ENCODE measurements around the gene RPS6KA2.

RPS6KA2 gene

DNA sequence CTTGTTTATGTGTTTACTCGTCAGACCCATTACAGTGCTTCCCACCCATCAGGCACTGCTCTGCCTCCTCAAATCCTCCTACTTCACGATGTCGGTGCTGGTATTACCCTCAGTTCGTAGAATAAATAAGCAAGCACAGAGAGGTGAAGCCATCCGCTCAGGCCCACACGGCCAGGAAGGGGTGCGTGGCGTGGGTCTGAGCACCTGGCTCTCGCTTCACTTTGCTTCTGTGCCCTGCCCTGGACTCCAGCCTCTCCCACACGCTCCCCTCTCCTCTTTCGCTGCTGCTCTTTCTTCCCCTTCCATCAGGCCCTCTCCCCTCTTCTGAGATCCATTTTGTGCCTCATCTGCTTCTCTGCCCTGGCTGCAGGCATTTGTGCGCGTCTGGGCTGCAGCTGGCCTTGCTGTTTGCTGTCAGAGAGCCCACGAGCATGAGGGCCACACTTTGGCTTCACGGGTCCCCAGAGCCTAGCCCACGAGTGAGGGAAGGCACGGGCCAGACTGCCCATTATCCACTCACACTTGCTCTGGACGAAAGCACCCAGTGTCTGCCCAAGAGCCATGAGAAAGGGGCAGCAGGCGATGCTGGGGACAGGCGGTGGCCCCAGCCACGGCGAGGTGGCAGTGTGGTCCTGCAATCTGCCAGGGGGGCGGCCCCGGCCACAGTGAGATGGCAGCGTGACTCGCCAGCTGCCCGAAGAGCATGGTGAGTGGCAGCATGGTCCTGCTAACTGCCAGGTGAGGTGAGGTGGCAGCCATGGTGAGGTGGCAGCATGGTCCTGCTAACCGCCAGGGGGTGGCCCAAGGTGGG lies 148.1 kb downstream of the RPS6KA2 start:
- DNase-seq = no peak

DNA sequence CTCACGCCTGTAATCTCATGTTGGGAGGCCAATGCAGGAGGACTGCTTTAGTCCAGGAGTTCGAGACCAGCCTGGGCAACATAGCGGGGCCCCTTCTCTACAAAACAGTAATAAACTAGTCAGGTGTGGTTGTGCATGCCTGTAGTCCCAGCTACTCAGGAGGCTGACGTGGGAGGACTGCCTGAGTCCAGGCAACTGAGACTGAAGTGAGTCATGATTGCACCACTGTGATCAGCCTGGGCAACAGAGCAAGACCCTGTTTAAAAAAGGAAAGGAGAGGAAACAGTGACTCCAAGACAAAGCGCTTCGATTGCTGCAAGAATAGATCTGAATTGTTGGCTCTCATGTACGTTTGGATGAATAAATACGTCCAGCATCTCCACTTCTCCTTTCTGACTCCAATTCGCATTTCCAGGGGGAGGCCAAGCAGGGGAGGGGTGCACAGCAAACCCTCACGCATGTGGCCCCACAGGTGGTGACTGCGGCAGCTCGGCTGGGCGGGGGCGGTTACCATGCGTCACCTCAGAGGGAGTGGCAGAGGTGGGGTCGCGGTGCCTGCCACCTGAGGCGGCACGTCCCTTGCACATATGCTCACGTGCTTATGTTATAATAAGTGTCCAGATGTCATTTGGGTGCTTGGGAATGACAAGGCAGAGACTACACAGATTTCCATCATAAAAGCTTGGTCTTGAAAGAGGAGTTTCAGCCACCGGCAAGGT lies 149.2 kb downstream of the RPS6KA2 start:
- no peak for DNase-seq

GRCh38 chr6:166476634-166477215 lies 150.3 kb downstream of the RPS6KA2 start:
- DNase-seq = no peak

GRCh38 chr6:166476061-166476591 lies 150.9 kb downstream of the RPS6KA2 start:
- no peak for DNase-seq

DNA sequence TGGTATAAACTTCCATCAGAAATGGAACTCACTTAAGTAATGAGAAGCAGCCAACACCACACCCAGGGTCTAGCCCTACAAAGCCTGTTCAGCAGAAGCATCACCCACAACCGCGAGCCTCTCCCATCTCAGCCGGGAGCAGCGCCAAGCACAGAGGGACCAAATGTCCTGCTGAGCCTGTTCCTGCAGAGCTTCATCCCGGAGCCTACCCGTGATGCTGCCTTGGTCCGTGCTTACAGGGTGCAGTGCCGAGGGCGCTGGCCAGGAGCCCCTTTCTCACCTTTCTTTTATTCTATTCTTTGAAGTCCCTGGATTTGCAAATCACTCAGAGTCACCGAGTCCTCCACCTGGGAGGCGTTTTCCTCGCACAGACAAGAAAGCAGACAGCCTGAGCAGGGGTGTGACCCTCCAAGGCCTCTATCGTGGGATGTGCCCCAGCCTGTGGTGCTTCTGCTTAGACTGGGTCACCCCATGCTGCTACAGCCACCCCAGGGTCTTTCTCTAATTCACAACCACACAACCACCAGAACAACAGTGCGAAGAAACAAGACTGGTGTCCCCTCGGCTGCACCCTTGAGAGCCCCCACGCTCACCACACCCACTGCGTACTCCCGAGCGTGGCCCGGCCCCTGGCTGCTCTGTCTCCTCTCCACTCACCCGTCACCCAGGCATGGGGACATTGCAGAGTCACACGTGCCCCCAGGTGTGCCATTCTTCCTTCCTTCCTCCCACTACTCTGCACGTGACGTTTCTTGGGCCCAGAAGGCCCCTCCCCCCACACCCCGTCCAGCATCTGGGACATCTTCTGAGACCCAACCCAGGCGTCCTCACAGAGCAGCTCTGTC lies 152.1 kb downstream of the RPS6KA2 start:
- no peak for DNase-seq

DNA sequence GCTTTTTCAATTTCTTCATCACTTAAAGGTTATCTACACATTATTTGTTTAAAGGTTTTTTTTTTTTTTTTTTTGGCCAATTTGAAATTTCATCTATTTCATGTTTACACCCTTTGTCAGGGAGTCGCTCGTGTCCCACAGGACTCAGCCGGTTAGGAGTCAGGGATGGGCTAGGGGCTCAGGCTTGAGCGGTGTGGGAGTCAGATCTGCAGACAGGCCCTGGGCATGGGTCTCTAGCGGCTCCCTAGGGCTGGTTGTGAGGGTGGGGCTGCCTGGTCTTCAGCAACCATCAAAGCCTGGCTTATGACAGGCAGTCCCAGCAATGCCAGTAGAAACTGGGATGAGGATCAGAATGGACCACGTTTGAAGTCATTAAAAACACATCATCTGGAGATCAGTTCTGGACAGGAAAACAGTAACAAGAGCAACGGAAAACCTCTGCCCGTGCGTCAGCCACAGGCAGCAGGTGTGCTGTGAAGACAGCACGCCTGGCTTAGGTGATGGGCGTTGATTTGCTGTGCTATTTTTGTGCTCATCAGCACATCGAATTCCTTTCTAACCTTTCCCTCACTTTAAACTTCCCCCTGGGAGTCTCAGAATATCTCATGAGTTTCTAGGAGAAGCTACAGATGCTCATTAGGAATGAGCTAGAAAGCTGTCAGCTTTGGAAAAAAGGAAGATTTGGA lies 153.0 kb downstream of the RPS6KA2 start:
- DNase-seq = no peak

GRCh38 chr6:166472636-166473035 lies 154.4 kb downstream of the RPS6KA2 start:
- no peak for DNase-seq

DNA sequence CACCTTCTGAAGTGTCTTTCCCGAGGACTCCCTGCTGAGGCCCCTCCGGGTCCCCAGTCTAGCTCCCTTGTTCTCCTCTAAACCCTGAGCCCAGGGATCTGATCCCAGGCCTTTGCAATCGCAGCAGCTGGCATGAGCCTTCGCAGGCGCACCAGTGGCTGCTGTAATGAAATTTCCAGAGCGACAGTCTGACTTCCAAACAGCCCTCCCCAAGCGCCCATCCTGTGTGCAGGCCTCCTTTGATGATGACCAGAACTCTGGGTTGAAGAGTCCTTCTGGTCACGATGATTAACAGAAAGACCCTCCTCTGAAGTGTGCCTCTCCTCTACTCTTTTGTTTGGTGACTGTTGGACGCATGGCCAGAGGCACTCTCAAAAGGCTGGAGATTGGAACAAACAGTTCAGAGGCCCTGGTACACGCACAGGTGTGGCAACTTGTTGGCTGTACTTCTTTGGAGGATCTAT lies 155.2 kb downstream of the RPS6KA2 start:
- no peak for DNase-seq

GRCh38 chr6:166470863-166471410 lies 156.1 kb downstream of the RPS6KA2 start:
- no peak for DNase-seq

- DNase-seq = no peak
Measured at GRCh38 chr6:166470029-166470862, 156.8 kb downstream of the RPS6KA2 start.

DNA sequence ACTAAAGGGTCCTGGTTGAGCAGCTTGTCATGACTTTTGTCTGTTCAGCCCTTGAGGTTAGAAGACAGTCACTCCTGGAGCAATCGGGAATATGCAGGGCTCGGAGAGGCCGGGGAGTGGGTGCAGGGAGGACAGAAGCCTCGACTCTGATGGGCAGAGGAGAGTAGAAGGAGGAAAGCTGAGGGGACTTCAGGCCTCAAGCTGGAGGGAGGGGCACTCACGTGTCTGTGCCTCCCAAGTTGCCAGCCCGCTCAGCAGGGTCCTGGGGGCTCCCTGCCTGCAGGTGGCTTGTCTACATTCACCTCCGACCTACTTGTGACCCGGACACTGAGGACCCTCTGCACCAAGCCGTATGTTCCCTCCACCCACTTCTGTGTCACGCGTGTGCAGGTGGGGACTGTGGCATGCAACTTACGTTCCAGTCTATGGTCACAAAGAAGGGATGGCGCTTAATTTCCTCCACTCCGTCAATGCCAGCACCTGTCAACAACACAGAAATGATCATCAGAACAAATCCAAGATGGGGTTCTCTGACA lies 157.6 kb downstream of the RPS6KA2 start:
- no peak for DNase-seq

DNA sequence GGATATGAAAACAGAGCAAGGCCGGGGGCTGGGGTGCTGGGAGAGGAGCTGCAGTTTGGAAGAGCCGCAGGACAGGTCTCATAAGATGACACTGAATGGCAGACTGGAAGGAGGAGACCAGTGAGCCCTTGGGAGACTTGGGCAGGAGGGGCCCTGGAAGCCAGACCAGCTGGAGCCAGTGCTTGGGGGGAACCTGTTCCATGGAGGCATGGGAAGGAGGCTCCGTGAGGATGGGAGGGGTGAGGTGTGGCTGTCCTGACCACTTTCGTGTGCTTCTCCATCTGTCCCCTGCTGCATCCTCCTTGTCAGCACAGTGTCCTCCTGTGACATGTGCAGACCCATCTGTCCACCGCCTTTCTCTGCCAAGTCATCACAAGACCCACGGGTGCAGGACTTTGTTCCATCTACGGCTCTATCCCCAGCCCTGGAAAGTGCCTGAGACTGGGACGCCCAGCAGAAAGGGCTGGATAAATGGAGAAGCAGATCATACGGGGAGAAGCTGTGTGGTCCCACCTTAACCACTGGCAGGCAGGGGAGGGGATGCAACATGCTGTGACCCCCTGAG lies 159.5 kb downstream of the RPS6KA2 start:
- DNase-seq = no peak

- DNase-seq = no peak
Measured at GRCh38 chr6:166466178-166467122, 160.6 kb downstream of the RPS6KA2 start.

DNA sequence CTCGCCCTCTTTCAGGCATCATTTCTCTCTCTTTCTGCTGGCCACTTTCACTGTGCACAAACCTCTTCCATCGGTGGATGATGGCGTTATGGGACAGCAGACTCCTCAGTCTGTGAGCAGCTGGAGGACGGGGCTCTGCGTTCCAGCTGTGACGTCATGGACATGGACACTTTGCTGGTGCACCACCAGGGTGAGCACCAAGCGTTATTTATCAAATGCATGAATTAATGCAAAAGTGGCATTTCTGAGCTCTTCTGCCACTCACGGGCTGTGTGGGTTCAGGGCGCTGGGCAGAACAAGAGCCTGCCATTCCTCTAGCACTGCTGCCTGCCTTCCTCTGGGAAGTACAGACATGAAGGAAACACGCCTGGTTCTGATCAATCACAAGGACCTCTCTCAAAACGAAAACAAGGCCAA lies 161.4 kb downstream of the RPS6KA2 start:
- no peak for DNase-seq

DNA sequence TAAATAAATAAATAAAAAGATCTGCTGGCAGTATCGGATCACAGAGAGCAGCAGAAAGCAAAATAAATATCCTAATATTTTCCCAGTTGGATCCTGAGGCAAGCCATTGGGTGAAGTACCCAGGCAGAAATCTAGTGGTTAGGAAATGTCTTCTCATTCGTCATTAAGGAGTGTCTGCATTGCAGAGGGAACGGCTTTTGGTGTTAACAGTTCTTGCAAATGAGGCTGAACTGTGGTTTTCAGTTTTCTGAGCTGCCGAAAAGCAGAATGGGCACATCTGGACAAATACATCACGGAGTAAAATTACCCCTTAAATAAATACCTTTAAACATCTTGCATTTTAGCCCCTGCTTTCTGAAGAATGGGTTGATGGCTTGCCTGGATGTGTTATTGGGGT lies 162.1 kb downstream of the RPS6KA2 start:
- no peak for DNase-seq

DNA sequence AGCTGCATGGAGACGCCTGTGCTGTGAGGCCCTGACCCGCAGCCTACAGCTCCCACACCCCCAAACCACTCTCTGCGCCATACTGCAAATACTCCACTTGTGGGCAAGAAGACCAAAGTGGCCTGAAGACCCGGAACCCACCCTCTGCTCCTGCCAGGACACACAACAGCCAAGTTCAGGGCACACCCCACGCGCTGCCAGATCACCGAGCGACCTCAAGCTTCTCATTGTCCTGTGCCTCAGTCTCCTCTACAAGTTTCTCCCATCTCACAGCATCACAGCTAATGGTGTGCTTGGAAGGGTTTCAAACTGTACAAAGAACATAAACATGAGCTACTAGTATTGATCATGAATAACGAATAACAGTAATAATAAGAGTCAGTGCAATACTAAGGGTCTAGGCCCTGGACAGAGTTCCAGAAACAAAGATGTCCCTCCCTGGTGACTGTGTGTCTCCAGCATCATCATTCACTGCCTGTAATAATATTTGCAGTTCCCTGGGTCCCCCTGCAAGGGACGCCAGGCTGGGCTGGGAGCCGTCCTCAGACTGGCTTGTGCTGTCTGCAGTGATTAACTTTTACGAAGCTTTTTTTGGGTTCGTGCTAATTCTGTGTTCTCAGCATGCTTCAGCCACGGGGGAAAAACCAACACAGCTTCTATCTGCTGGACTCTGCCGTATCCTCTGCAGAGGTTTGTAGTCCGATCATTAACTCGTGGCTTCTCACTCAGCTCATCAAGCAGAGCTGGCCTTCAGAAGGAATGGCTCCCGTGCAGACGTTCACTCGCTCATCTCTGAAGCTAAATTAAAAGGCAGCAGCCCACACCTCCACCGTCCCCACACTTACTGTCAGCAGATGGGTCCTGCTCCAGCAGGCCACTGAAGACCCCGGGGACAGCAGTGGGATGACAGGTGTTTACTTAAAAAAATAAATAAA lies 162.7 kb downstream of the RPS6KA2 start:
- no peak for DNase-seq

- DNase-seq = no peak
Measured at GRCh38 chr6:166463359-166464067, 163.5 kb downstream of the RPS6KA2 start.

Measured in activated CD4-positive, alpha-beta T cell treated with anti-CD3 and anti-CD28 coated beads, Interleukin-2, amount 50 U/mL, for 48 hours (primary cell).